ENCODE measurements around the gene CFAP410.

DNA sequence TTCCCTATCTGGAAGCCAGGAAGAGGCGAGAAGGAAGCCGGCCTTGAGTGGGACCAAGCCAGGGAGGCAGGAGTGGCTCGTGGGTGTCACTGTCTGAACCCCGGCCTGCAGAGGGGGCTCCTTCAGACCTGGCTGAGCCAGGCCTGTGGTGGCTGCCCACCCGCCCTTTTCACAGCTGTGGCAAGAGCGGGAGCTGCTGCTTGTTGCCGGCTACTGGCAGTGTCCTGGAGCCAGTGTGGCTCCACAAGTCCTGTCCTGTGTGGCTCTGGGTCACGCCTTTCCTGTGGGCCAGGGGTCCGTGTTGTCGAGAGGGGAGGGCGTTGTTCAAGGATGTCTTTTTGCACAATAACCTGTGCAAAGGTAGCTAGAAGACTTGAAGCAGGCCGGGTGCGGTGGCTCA, 38.0 kb downstream of the CFAP410 start:
- TF ChIP-seq, protein P1, sequence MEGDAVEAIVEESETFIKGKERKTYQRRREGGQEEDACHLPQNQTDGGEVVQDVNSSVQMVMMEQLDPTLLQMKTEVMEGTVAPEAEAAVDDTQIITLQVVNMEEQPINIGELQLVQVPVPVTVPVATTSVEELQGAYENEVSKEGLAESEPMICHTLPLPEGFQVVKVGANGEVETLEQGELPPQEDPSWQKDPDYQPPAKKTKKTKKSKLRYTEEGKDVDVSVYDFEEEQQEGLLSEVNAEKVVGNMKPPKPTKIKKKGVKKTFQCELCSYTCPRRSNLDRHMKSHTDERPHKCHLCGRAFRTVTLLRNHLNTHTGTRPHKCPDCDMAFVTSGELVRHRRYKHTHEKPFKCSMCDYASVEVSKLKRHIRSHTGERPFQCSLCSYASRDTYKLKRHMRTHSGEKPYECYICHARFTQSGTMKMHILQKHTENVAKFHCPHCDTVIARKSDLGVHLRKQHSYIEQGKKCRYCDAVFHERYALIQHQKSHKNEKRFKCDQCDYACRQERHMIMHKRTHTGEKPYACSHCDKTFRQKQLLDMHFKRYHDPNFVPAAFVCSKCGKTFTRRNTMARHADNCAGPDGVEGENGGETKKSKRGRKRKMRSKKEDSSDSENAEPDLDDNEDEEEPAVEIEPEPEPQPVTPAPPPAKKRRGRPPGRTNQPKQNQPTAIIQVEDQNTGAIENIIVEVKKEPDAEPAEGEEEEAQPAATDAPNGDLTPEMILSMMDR (IDR thresholded peaks at IDR 0.05; ENCODE audit: low read length) = no peak
- TF ChIP-seq EZH2 (optimal IDR thresholded peaks at IDR 0.05; ENCODE audit: low read depth, low read length) (no peak), EZH2phosphoT487 (IDR thresholded peaks at IDR 0.05; ENCODE audit: low read length) (no peak)

All from MM.1S (cell line).